GM04504 (cell line): ENCODE measurements around the gene CLIP1.
A peak's percentile ranks its signal among the peaks of the same experiment; 100 is the strongest.
"Not testable (repeated sequence)": the region's sequence is repeated elsewhere in the genome, so short reads cannot be mapped to it uniquely, and the experiment has no call there.

ENCODE experiments used
- DNase-seq: peaks from one replicate; pipeline ENCODE4 v3.0.0-alpha.2; 2012; ENCODE audit warnings: low read depth

Gene CLIP1

GRCh38 chr12:122395319-122395718 is 27.1 kb downstream of the CLIP1 start:
- DNase-seq = peak; percentile 46

- no peak for DNase-seq
Observed at GRCh38 chr12:122394626-122395194, 27.8 kb downstream of the CLIP1 start.

- DNase-seq = no peak
Observed at GRCh38 chr12:122393817-122394216, 28.7 kb downstream of the CLIP1 start.

- DNase-seq = no peak
Observed at GRCh38 chr12:122392411-122392810, 30.1 kb downstream of the CLIP1 start.

GRCh38 chr12:122389677-122390076 is 32.8 kb downstream of the CLIP1 start:
- no peak for DNase-seq

- no peak for DNase-seq
Observed at GRCh38 chr12:122387887-122388286, 34.6 kb downstream of the CLIP1 start.

GRCh38 chr12:122385171-122386016 is 37.1 kb downstream of the CLIP1 start:
- no peak for DNase-seq

- no peak for DNase-seq
Observed at GRCh38 chr12:122382919-122383350, 39.5 kb downstream of the CLIP1 start.

- DNase-seq = no peak
Observed at GRCh38 chr12:122381021-122381420, 41.4 kb downstream of the CLIP1 start.

- not testable (repeated sequence) for DNase-seq
Observed at GRCh38 chr12:122376751-122377150, 45.7 kb downstream of the CLIP1 start.

GRCh38 chr12:122374707-122375106 is 47.8 kb downstream of the CLIP1 start:
- no peak for DNase-seq

- no peak for DNase-seq
Observed at GRCh38 chr12:122371475-122372045, 50.9 kb downstream of the CLIP1 start.

GRCh38 chr12:122368361-122369073 is 54.0 kb downstream of the CLIP1 start:
- no peak for DNase-seq

GRCh38 chr12:122367632-122368031 is 54.8 kb downstream of the CLIP1 start:
- not testable (repeated sequence) for DNase-seq

- DNase-seq = peak; percentile 91
Observed at GRCh38 chr12:122366685-122367475, 55.6 kb downstream of the CLIP1 start.

GRCh38 chr12:122365226-122365625 is 57.2 kb downstream of the CLIP1 start:
- not testable (repeated sequence) for DNase-seq

- DNase-seq = peak; percentile 74
Observed at GRCh38 chr12:122363782-122364181, 58.7 kb downstream of the CLIP1 start.

- DNase-seq = no peak
Observed at GRCh38 chr12:122362755-122363154, 59.7 kb downstream of the CLIP1 start.

- not testable (repeated sequence) for DNase-seq
Observed at GRCh38 chr12:122358403-122358802, 64.1 kb downstream of the CLIP1 start.

GRCh38 chr12:122357536-122357935 is 64.9 kb downstream of the CLIP1 start:
- not testable (repeated sequence) for DNase-seq

- not testable (repeated sequence) for DNase-seq
Observed at GRCh38 chr12:122356991-122357390, 65.5 kb downstream of the CLIP1 start.

GRCh38 chr12:122356192-122356635 is 66.3 kb downstream of the CLIP1 start:
- DNase-seq = no peak
